ENCODE data around the gene LMLN.
"Not testable (repeated sequence)": the region's sequence is repeated elsewhere in the genome, so short reads cannot be mapped to it uniquely, and the experiment has no call there.

Gene LMLN

DNA sequence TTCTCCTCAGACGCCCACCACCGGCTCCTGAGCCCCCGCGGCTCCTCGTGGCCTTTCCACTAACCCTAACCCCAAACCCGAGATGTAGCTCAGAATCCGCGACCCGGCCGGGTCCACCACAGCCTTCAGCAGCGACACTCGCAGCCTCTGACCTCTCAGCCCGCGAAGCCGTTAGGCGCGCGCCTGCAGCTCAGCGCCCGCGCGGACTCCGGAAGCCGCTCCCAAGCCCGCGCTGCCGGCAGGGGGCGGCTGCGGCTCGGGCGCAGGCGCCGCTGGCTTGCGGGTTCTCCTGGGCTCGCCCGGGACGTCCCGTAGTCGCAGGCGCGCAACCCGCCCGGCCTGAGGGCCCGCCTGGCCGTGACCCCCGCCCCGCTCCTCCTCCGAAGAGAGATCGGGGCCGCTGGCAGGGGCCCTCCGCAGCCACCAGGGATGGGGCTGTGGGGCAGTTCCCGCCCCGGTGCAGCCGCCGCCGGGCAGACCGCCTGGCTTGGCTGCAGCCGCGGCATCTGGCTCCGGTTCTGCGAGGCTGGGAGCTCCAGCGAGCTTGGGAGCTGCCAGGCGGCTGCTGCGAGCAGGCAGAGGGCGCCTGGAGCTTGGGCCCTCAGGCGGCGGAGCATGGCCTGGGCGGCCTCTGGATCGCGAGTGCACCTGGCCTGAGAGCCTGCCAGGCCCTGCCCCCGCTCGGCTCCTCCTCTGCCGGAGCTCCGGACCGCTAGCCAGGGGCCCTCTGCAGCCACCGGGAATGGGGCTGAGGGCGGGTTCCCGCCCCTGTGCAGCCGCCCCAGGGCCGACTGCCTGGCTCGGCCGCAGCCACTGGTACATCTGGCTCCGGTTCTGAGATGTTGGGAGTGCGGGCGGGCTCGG is 120.7 kb downstream of the LMLN start:
- DNase-seq (ENCODE audit: low read depth, low spot score) = peak; percentile 77
- Histone ChIP-seq H3K27me3 (ENCODE audit: insufficient read depth, insufficient read length) (peaks cover 72% of the 10 kb centered on the region), H3K9me3 (ENCODE audit: insufficient read depth, low read length) (peaks cover 10% of the 10 kb centered on the region)

DNA sequence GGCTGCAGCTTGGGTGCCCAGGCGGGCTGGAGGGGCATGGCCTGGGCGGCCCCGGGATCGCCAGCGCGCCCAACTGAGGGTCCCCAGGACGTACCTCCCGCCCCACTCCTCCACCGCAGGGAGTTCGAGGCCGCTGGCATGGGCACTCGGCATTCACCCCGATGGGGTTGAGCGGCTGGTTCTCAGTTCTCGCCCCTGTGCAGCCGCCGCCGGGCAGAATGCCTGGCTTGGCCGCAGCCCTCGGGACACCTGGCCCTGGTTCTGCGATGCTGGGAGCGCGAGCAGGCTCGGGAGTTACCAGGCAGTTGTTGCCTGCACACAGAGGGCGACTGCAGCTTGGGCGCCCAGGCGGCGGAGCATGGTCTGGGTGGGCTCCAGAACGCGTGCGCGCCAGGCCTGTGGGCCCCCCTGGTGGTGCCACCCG is 121.4 kb downstream of the LMLN start:
- DNase-seq (ENCODE audit: low read depth, low spot score) = no peak
- Histone ChIP-seq H3K9ac (ENCODE audit: insufficient read length, low read depth) (no peak overlapping the region), H3K9me3 (ENCODE audit: insufficient read depth, low read length) (peaks cover 10% of the 10 kb centered on the region), H3K27me3 (ENCODE audit: insufficient read depth, insufficient read length) (peaks cover 73% of the 10 kb centered on the region), H3K4me1 (ENCODE audit: insufficient read depth, insufficient read length) (no peaks in the 10 kb centered on the region), H3K36me3 (ENCODE audit: insufficient read depth, insufficient read length, low read length) (no peaks in the 10 kb centered on the region), H3K4me3 (ENCODE audit: insufficient read length, low read depth) (peak overlapping the region; percentile 45)
- TF ChIP-seq ZNF274 (IDR thresholded peaks at IDR 0.05; ENCODE audit: low read depth, low read length) (no peak), SUZ12 (IDR thresholded peaks at IDR 0.05; ENCODE audit: extremely low read depth, insufficient read depth, insufficient read length) (no peak), YY1 (IDR thresholded peaks at IDR 0.05; ENCODE audit: insufficient read depth, insufficient read length) (no peak)

More for the DNA sequence above, 120.7 kb downstream of the LMLN start:
- H3K4me3 ChIP-seq (ENCODE audit: insufficient read length, low read depth) = peak overlapping the region; percentile 45
- no peaks in the 10 kb centered on the region for H3K36me3 ChIP-seq (ENCODE audit: insufficient read depth, insufficient read length, low read length)
- H3K9ac ChIP-seq (ENCODE audit: insufficient read length, low read depth) = peak overlapping the region; percentile 72
- TF ChIP-seq SUZ12 (IDR thresholded peaks at IDR 0.05; ENCODE audit: extremely low read depth, insufficient read depth, insufficient read length) = no peak
- no peak for TF ChIP-seq YY1 (IDR thresholded peaks at IDR 0.05; ENCODE audit: insufficient read depth, insufficient read length)
- no peak for TF ChIP-seq ZNF274 (IDR thresholded peaks at IDR 0.05; ENCODE audit: low read depth, low read length)
- no peaks in the 10 kb centered on the region for H3K4me1 ChIP-seq (ENCODE audit: insufficient read depth, insufficient read length)

DNA sequence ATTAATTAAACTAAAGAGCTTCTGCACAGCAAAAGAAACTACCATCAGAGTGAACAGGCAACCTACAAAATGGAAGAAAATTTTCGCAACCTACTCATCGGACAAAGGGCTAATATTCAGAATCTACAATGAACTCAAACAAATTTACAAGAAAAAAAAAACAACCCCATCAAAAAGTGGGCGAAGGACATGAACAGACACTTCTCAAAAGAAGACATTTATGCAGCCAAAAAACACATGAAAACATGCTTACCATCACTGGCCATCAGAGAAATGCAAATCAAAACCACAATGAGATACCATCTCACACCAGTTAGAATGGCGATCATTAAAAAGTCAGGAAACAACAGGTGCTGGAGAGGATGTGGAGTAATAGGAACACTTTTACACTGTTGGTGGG is 122.2 kb downstream of the LMLN start:
- H3K36me3 ChIP-seq (ENCODE audit: insufficient read depth, insufficient read length, low read length); H3K4me3 ChIP-seq (ENCODE audit: insufficient read length, low read depth); H3K4me1 ChIP-seq (ENCODE audit: insufficient read depth, insufficient read length); DNase-seq (ENCODE audit: low read depth, low spot score); H3K9ac ChIP-seq (ENCODE audit: insufficient read length, low read depth): not testable (repeated sequence)
- Histone ChIP-seq H3K9me3 (ENCODE audit: insufficient read depth, low read length) (peaks cover 10% of the 10 kb centered on the region), H3K27me3 (ENCODE audit: insufficient read depth, insufficient read length) (peaks cover 67% of the 10 kb centered on the region)

DNA sequence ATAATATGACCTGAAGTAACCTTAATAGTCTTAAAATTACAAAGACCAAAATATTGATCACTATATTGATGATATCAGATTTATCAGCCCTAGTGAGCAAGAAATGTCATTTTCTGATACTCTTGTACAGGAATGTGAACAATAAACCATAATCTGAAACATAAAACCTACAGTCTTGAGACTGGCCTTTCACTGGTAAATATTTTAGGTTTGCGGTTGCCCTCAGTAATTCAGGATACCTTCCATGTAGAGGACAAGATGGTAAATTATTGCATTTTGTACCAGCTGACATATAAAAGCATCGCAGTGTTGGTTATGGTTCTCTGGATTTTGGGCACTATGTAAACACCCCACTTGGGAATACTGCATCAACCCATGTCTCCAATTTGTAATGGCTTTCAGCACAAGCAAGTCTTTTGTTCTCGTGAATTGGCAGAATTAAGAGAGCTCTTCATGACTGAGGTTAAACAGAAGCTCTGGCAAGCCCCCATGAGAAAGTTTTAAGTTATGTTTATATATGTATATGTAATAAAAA is 128.5 kb downstream of the LMLN start:
- TF ChIP-seq ZNF274 (IDR thresholded peaks at IDR 0.05; ENCODE audit: low read depth, low read length) (no peak), SUZ12 (IDR thresholded peaks at IDR 0.05; ENCODE audit: extremely low read depth, insufficient read depth, insufficient read length) (no peak), YY1 (IDR thresholded peaks at IDR 0.05; ENCODE audit: insufficient read depth, insufficient read length) (no peak)
- Histone ChIP-seq H3K36me3 (ENCODE audit: insufficient read depth, insufficient read length, low read length) (no peaks in the 10 kb centered on the region), H3K9ac (ENCODE audit: insufficient read length, low read depth) (no peak overlapping the region), H3K27me3 (ENCODE audit: insufficient read depth, insufficient read length) (peaks cover 24% of the 10 kb centered on the region), H3K4me3 (ENCODE audit: insufficient read length, low read depth) (no peak overlapping the region), H3K9me3 (ENCODE audit: insufficient read depth, low read length) (0 out of 2 replicates have a peak, but pooled peaks cover 5% of the 10 kb centered on the region), H3K4me1 (ENCODE audit: insufficient read depth, insufficient read length) (no peaks in the 10 kb centered on the region)
- no peak for DNase-seq (ENCODE audit: low read depth, low spot score)

DNA sequence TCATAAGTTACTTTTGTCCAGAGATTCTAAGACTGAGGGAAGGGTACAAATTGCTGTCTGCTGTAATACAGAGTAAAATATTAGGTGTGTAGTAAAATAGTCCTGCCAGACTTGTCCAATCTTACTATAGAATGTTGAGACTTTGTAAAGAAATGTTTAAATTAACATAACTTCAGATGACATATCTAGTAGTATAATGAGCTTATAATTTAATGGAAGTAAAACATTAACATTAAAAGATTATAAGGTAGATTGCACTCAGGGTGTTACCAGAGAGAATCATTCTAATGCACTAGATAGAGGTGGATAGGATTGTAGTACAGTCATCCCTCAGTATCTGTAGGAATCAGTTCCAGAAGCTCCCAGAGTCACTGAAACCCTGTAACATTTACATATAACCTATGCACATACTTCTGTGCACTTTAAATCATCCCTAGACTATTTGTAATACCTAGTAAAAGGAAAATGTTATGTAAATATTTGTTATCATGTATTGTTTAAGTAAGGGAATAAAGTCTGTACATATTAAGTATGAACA is 130.8 kb downstream of the LMLN start:
- no peaks in the 10 kb centered on the region for H3K4me1 ChIP-seq (ENCODE audit: insufficient read depth, insufficient read length)
- no peak for DNase-seq (ENCODE audit: low read depth, low spot score)
- peaks cover 1% of the 10 kb centered on the region for H3K27me3 ChIP-seq (ENCODE audit: insufficient read depth, insufficient read length)

DNA sequence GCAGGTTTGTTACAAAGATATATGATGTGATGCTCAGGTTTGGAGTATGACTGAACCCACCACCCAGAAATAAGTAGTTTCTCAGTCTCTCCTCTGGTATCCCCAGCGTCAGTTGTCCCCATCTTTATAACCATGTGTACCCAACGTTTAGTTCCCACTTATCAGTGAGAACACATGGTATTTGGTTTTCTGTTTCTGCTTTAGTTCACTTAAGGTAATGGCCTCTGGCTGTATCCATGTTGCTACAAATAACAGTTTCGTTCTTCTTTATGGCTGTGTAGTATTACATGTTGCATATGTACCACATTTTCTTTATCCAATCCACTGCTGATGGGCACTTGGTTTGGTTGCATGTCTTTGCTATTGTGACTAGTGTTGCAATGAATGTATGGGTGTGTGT is 132.3 kb downstream of the LMLN start:
- no peak for DNase-seq (ENCODE audit: low read depth, low spot score)
- Histone ChIP-seq H3K27me3 (ENCODE audit: insufficient read depth, insufficient read length) (no peaks in the 10 kb centered on the region), H3K9me3 (ENCODE audit: insufficient read depth, low read length) (0 out of 2 replicates have a peak, but pooled peaks cover 5% of the 10 kb centered on the region), H3K4me1 (ENCODE audit: insufficient read depth, insufficient read length) (no peaks in the 10 kb centered on the region), H3K9ac (ENCODE audit: insufficient read length, low read depth) (no peak overlapping the region), H3K36me3 (ENCODE audit: insufficient read depth, insufficient read length, low read length) (no peaks in the 10 kb centered on the region), H3K4me3 (ENCODE audit: insufficient read length, low read depth) (no peak overlapping the region)
- TF ChIP-seq YY1 (IDR thresholded peaks at IDR 0.05; ENCODE audit: insufficient read depth, insufficient read length) (no peak), SUZ12 (IDR thresholded peaks at IDR 0.05; ENCODE audit: extremely low read depth, insufficient read depth, insufficient read length) (no peak), ZNF274 (IDR thresholded peaks at IDR 0.05; ENCODE audit: low read depth, low read length) (no peak)

More for the DNA sequence above, 130.8 kb downstream of the LMLN start:
- H3K9ac ChIP-seq (ENCODE audit: insufficient read length, low read depth) = no peak overlapping the region
- no peak overlapping the region for H3K4me3 ChIP-seq (ENCODE audit: insufficient read length, low read depth)
- H3K9me3 ChIP-seq (ENCODE audit: insufficient read depth, low read length) = 0 out of 2 replicates have a peak, but pooled peaks cover 5% of the 10 kb centered on the region
- no peaks in the 10 kb centered on the region for H3K36me3 ChIP-seq (ENCODE audit: insufficient read depth, insufficient read length, low read length)
- no peak for TF ChIP-seq ZNF274 (IDR thresholded peaks at IDR 0.05; ENCODE audit: low read depth, low read length)
- no peak for TF ChIP-seq SUZ12 (IDR thresholded peaks at IDR 0.05; ENCODE audit: extremely low read depth, insufficient read depth, insufficient read length)
- no peak for TF ChIP-seq YY1 (IDR thresholded peaks at IDR 0.05; ENCODE audit: insufficient read depth, insufficient read length)

DNA sequence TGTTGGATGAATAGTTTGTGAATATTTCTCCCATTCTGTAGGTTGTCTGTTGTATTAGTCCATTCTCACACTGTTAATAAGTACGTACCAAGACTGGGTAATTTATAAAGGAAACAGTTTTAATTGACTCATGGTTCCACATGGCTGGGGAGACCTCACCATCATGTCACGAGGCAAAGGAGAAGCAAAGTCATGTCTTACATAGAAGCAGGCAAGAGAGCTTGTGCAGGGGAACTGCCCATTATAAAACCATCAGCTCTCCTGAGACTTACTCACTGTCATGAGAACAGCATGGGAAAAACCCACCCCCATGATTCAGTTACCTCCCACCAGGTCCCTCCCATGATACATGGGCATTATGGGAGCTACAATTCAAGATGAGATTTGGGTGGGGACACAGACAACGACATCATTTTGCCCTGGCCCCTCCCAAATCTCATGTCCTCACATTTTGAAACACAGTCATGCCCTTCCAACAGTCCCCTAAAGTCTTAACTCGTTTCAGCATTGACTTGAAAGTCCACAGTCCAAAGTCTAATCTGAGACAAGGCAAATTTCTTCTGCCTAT is 133.2 kb downstream of the LMLN start:
- Histone ChIP-seq H3K27me3 (ENCODE audit: insufficient read depth, insufficient read length) (no peaks in the 10 kb centered on the region), H3K9me3 (ENCODE audit: insufficient read depth, low read length) (0 out of 2 replicates have a peak, but pooled peaks cover 5% of the 10 kb centered on the region), H3K4me1 (ENCODE audit: insufficient read depth, insufficient read length) (no peaks in the 10 kb centered on the region), H3K9ac (ENCODE audit: insufficient read length, low read depth) (no peak overlapping the region), H3K4me3 (ENCODE audit: insufficient read length, low read depth) (no peak overlapping the region), H3K36me3 (ENCODE audit: insufficient read depth, insufficient read length, low read length) (no peaks in the 10 kb centered on the region)
- no peak for DNase-seq (ENCODE audit: low read depth, low spot score)
- no peak for TF ChIP-seq SUZ12 (IDR thresholded peaks at IDR 0.05; ENCODE audit: extremely low read depth, insufficient read depth, insufficient read length)
- no peak for TF ChIP-seq YY1 (IDR thresholded peaks at IDR 0.05; ENCODE audit: insufficient read depth, insufficient read length)
- no peak for TF ChIP-seq ZNF274 (IDR thresholded peaks at IDR 0.05; ENCODE audit: low read depth, low read length)
